ENCODE data around the gene SOX4.

- TF ChIP-seq, protein P1, sequence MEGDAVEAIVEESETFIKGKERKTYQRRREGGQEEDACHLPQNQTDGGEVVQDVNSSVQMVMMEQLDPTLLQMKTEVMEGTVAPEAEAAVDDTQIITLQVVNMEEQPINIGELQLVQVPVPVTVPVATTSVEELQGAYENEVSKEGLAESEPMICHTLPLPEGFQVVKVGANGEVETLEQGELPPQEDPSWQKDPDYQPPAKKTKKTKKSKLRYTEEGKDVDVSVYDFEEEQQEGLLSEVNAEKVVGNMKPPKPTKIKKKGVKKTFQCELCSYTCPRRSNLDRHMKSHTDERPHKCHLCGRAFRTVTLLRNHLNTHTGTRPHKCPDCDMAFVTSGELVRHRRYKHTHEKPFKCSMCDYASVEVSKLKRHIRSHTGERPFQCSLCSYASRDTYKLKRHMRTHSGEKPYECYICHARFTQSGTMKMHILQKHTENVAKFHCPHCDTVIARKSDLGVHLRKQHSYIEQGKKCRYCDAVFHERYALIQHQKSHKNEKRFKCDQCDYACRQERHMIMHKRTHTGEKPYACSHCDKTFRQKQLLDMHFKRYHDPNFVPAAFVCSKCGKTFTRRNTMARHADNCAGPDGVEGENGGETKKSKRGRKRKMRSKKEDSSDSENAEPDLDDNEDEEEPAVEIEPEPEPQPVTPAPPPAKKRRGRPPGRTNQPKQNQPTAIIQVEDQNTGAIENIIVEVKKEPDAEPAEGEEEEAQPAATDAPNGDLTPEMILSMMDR (IDR thresholded peaks at IDR 0.05; ENCODE audit: low read depth, low read length): no peak
- no peak for TF ChIP-seq MAX (IDR thresholded peaks at IDR 0.05; ENCODE audit: low read depth, low read length)
Observed at GRCh38 chr6:21596145-21596948, 2.8 kb downstream of the SOX4 start.

Measured in NB4 (cell line).